H7 (cell line): ENCODE data around the gene TTC1. TPM values are rescaled to one million over a fixed set of nuclear protein-coding genes. Genes with fewer than 3 reads are reported as not detected.
"Not testable (repeated sequence)": the region's sequence is repeated elsewhere in the genome, so short reads cannot be mapped to it uniquely, and the experiment has no call there.

Experiments used
- DNase-seq: peaks from one replicate; pipeline ENCODE4 v3.0.0; 2012
- H3K27me3 ChIP-seq: 2 replicates; pipeline ENCODE4 v1.6.0; 2011; ENCODE audit warnings: mild to moderate bottlenecking, low read length; ENCODE audit not compliant: control insufficient read depth, insufficient read depth
- H3K36me3 ChIP-seq: replicated peaks from 2 replicates; pipeline ENCODE4 v1.5.1; 2011; ENCODE audit warnings: low read length; ENCODE audit not compliant: control insufficient read depth, insufficient read depth
- H3K4me3 ChIP-seq: 2 replicates; pipeline ENCODE4 v1.5.1; 2011; ENCODE audit warnings: low read depth, mild to moderate bottlenecking, control low read depth, low read length, moderate library complexity; ENCODE audit not compliant: insufficient read depth
- total RNA-seq: library from RNA; depleted of rRNA; stranded (reverse); fragments of >200 nt; shearing (Covaris generic); gene quantifications from 2 replicates; pipeline ENCODE4 v1.2.3, GENCODE V29; 2014; rRNA removed

Gene TTC1, protein sequence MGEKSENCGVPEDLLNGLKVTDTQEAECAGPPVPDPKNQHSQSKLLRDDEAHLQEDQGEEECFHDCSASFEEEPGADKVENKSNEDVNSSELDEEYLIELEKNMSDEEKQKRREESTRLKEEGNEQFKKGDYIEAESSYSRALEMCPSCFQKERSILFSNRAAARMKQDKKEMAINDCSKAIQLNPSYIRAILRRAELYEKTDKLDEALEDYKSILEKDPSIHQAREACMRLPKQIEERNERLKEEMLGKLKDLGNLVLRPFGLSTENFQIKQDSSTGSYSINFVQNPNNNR
- total RNA-seq = 57.4 and 62.0 TPM in 2 replicates

DNA sequence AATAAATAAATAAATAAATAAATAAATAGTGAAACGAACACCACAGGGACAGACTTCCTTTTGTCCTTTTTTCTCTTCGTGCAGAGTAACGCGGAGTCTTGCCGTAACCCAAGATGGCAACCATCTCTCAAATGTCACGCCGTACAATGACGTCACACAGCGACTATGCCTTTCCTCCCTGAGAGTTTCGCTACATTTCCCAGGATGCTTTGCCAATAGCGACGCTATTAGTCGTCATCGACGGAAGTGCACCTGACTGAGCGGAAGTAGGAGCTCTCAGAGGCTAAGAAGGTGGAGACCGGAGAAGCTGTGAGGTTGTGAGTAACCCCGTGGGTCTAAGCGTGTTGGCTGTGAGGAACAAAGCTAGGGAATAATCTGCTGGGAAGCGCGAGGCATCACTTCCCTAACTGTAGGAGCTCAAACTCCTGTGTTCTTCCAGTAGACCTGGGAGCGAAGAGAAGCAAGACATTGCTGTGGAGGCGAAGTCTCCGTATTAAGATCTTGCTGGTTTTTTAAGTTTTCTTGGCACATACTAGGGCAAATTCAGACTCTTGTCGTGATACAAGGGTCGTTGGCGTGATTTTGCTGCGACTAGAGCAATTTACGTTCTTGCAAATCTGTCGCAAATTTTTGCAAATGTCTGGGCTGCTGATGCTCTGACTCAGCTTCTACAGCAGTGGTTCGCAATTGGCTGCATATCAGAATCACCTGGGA is at the start of gene TTC1:
Gene TTC1 (plus strand): TSS at position 263 of the 714 bp plus-strand sequence. CDS start 1,390 bp downstream, outside the sequence.
- H3K27me3 ChIP-seq = no peaks in the 10 kb centered on the region
- peaks cover 10% of the 10 kb centered on the region for H3K36me3 ChIP-seq
- peak within 1 kb of the TSS; percentile 59 for H3K4me3 ChIP-seq
- peak; percentile 82 for DNase-seq

DNA sequence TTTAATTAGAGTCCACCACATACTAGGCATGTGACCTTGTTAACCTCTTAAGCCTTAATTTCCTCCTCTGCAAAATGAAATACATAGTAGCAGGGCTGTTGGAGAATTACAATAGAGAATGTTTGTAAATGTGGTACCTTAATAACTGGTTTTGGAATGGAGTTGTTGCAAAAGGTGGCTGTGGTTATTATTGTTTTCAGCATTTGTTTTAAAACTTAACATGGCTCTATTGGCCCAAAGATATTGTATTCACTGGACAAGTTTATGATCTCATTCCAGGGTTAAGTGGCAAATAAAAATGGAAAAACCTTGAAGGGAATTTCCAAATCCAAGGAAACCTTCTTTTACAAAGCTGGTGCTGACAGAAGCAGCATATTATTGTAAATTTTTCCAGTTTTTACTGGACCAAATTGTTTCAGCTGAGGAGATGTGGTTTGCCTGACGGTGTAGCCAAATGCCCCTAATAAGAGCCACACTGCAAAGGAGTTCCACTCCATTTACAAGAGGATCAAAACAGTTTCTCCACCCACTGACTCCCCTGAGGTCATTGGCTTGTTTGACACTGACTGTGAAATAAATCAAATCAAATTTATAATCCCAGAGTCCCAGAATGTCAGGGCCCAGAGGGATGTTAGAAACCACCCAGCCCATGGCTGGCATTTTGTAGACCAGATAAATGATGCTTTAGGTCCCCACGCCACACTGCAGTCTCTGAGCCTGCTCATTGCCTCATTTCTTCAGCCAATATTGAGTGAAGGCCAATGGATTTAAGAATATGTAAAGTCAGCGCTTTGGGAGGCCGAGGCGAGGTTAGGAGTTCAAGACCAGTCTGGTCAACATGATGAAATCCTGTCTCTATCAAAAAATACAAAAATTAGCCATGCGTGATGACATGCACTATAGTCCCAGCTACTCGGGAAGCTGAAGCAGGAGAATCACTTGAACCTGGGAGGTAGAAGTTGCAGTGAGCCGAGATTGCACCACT is 47.5 kb upstream of the TTC1 start:
- DNase-seq = no peak

DNA sequence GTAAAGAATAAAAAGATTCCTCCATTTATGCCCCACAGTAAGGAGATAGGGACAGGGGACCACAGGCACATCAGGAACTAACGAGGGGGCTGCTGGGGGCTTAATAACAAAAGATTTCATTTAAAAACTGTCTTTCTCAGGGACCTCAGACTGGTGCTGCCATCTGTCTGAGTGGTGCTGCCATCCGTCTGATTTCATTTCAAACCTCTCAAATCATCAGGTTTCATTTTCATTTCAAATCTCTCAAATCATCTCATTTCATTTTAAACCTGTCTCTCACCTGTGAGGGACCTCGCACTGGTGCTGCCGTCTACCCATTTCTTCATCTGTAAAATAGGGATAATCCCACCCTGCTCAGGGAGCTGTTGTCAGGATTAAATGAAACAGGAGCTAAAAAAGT is 46.7 kb upstream of the TTC1 start:
- no peak overlapping the region for H3K4me3 ChIP-seq
- no peak for DNase-seq
- H3K27me3 ChIP-seq = no peaks in the 10 kb centered on the region
- no peaks in the 10 kb centered on the region for H3K36me3 ChIP-seq

More for the DNA sequence above, 47.5 kb upstream of the TTC1 start:
- H3K27me3 ChIP-seq = no peaks in the 10 kb centered on the region
- no peak overlapping the region for H3K4me3 ChIP-seq
- no peaks in the 10 kb centered on the region for H3K36me3 ChIP-seq

DNA sequence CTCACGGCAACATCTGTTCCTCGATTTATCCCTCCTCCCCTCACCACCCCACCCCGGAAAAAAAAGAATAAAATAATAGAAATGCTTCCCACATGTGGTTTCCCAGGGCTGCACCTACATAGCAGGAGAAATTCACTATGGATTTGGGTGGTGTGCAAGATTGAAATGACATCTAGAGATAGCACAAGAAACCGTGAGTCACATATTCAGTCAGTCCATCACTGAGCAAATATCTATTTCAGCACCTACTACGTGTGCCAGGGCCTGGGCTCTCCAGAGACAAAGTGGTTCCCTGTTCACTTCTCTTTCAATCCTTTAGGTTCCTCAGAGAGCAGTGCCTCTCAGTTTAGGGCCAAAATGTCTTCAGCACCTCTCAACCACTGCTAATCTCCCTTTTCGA is 45.0 kb upstream of the TTC1 start:
- Histone ChIP-seq H3K27me3 (no peaks in the 10 kb centered on the region), H3K4me3 (no peak overlapping the region), H3K36me3 (no peaks in the 10 kb centered on the region)
- DNase-seq = no peak

DNA sequence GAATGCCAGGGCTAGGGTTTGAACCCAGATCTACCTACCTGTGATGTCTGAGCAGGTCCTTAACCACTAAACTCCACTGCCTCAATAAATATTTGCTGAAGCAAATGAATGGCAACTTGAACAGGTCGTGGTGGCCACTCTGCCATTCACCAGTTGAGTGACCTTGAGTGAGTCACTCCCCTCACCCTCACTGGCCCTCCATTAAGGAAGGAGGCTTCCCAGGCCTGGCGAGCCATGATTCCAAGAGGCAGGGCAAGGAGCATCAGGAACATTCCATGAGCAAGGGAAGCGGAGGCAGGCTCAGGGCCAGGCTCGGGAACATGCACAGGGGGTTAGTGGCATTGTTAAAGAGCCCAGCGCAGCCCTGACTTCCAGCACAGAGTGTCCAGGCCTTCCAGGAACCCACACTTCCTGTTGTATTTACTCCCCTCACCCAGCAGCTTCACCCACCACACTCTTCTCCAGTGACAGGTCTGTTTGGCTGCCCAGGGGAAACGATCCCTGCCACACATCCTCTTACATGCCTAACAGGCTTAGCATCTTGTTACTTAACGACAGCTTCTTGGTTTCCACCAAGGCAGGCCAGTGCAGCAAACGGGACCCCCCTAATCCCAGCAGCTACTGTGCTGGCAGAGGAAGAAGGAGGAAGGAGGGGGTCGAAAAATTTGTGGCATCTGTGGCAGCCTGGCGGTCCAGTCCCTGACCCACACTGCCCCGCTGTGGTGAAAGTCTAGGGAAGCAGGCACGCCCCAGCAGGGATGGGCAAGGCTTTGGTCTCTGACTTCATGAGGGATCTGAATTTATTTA is 43.7 kb upstream of the TTC1 start:
- peaks cover 2% of the 10 kb centered on the region; the same call in 1 of the 2 replicates for H3K27me3 ChIP-seq
- no peaks in the 10 kb centered on the region for H3K36me3 ChIP-seq
- peak; percentile 70 for DNase-seq
- H3K4me3 ChIP-seq = no peak overlapping the region

DNA sequence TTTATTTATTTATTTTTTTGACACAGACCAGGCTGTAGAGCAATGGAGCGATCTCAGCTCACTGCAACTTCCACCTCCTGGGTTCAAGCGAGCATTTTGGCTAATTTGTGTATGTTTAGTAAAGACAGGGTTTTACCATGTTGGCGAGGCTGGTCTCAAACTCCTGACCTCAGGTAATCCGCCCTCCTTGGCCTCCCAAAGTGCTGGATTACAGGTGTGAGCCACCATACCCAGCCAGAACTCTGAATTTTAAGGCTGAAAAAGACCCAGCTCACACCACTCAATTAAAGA is 43.2 kb upstream of the TTC1 start:
- H3K4me3 ChIP-seq, H3K27me3 ChIP-seq, DNase-seq, H3K36me3 ChIP-seq: not testable (repeated sequence)

DNA sequence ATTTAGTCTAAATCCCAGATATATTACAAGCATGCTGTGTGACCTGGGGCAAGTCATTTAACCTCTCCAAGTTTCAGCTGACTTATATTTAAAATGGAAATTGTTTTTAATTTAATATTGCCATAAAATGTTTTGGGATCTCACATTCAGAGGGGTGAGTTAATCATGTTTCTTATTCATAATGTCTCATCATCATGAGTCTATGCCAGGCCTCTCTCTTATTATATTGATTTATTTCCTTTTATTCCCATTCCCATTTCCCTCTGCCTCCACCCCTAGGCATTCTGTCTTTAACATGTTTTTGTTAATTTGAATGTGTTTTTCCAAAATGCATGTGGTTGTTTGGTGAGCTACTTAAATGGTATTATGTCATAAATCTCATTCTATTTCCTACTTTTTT is 39.0 kb upstream of the TTC1 start:
- Histone ChIP-seq H3K27me3 (peaks cover 37% of the 10 kb centered on the region), H3K4me3 (no peak overlapping the region), H3K36me3 (no peaks in the 10 kb centered on the region)
- DNase-seq = no peak

DNA sequence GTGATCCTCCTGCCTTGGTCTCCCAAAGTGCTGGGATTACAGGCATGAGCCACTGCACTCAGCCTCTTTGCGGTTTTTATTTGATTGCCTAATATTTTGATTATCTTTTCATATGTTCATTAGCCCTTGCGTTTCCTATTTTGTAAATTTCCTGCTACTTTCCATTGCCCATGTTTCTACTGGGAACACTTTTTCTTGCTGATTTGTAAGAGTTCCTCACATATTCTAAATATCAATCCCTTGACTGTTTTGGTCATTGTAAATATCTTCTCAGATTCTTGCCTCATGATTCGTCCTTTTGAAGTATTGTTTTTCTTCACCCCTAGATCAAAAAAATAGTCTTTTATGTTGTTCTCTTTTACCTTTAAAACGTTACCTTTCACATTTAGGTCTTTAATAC is 37.9 kb upstream of the TTC1 start:
- no peak for DNase-seq
- Histone ChIP-seq H3K4me3 (no peak overlapping the region), H3K36me3 (no peaks in the 10 kb centered on the region), H3K27me3 (peaks cover 37% of the 10 kb centered on the region)

DNA sequence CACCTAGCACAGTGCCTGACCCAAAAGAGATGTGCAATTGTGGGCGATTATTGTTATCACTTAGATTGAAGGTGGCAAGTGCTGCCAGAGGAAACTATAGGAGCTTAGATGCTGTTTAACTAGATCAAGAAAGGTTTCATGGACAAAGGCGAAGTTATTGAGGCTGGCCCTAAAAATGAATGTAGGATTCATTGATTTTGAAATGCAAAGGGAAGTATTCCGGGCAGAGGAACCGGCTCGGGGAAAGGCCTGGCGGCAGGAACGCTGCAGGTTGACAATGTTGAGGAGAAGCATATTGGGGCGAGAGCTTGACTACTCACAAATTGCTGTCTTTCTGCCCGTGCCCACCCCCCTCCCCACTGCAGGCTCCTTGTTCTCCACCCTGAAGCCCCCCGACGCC is 37.4 kb upstream of the TTC1 start:
- H3K27me3 ChIP-seq = peaks cover 37% of the 10 kb centered on the region

DNA sequence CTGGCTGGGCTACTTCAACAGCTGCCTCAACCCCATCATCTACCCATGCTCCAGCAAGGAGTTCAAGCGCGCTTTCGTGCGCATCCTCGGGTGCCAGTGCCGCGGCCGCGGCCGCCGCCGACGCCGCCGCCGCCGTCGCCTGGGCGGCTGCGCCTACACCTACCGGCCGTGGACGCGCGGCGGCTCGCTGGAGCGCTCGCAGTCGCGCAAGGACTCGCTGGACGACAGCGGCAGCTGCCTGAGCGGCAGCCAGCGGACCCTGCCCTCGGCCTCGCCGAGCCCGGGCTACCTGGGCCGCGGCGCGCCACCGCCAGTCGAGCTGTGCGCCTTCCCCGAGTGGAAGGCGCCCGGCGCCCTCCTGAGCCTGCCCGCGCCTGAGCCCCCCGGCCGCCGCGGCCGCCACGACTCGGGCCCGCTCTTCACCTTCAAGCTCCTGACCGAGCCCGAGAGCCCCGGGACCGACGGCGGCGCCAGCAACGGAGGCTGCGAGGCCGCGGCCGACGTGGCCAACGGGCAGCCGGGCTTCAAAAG is 36.9 kb upstream of the TTC1 start:
- Histone ChIP-seq H3K4me3 (peak overlapping the region; percentile 33), H3K36me3 (no peaks in the 10 kb centered on the region), H3K27me3 (peaks cover 37% of the 10 kb centered on the region)
- DNase-seq = peak; percentile 84

More for the DNA sequence above, 37.4 kb upstream of the TTC1 start:
- no peak for DNase-seq
- H3K36me3 ChIP-seq = no peaks in the 10 kb centered on the region
- peak overlapping the region; percentile 33 for H3K4me3 ChIP-seq

DNA sequence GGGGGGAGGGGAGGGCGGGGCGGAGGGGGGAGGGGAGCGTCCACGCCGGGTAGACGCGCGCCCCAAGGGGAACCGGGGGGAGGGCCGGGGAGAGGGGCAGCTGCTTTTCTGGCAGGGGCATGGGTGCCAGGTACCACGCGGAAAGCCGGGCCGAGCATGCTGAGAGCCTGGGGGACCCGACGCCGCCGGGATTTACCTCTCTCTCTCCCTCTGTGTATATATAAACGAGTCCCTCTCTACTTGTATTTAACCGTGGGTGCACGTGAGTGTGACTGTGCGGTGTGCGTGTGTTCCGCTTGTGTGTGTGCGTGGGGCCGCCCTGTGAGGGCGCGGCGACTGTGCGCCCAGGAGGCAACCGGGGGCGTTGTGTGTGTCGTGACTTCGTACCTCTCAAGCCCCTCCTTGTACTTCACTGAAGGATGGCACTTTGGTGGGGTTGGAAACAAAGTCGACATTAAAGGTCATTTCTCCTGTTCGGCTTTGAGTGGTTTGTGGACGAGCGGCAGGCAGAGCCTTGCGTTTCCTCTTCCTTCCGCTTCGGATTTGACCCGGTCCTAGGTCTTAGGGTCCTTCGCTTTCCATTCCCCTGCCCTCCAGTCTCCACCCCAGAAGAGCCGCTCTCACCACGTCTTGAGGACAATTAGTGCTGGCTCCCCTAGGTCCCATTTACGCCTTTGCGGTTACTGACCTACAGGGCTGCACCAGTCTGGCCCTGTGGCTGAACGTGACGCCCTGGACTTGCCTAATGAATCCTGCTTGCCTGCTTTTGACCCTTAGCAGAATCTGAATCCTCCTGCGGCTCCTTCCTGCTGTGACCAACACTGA is 36.2 kb upstream of the TTC1 start:
- Histone ChIP-seq H3K36me3 (no peaks in the 10 kb centered on the region), H3K4me3 (peak overlapping the region; percentile 19), H3K27me3 (peaks cover 37% of the 10 kb centered on the region)
- peak; percentile 75 for DNase-seq

DNA sequence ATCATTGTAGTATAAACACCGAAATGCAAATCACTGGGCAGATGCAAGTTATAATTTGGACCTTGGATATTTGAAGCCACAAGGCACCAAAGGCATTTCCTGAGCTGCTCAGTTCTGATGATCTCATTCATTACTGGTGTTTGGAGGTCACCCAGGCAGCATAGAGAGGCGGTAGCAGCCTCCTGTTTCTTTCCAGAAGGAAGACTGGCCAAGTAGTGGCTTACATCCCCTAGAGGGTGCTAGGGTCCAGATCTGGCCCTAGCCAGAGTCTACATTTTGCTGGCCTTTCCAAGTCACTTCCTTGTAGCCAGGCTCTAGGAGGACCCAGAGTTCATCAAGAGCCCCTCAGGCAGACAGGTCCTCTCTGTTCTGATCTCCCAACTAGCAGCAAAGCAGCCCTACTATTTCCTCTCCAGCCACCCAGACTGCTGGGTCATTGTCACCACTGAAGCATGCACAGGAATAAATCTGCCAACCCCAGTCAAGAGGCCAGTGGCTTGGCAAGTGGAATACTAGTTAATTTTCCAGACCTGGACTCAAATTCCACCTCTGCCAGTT is 33.4 kb upstream of the TTC1 start:
- peak; percentile 28 for DNase-seq
- Histone ChIP-seq H3K36me3 (no peaks in the 10 kb centered on the region), H3K27me3 (peaks cover 32% of the 10 kb centered on the region), H3K4me3 (no peak overlapping the region)

DNA sequence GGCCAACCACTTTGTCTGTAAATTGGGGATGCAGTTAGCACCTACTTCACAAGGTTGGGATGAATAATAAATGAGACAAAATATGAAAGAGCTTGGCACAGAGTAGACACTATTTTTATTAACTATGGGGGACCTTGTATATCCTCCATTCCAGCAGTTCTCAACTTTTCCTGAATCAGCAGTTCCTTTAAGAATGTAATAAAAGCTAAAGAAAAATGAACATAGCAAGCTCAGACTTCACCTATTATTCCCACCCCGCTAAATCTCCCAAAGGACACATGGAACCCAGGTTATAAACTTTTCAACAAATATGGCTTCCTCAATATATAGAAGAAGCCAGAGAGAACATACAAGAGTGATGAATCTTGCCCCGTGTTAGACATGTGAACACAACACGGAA is 32.0 kb upstream of the TTC1 start:
- no peak for DNase-seq
- Histone ChIP-seq H3K27me3 (peaks cover 21% of the 10 kb centered on the region), H3K36me3 (no peaks in the 10 kb centered on the region), H3K4me3 (no peak overlapping the region)
